Myometrial cell (primary cell): ENCODE measurements around the gene BRINP1. TPM values are rescaled to one million over a fixed set of nuclear protein-coding genes. Genes with fewer than 3 reads are reported as not detected.

Experiments used
- total RNA-seq: library from RNA; depleted of rRNA; stranded (reverse); fragments of >200 nt; gene quantifications from 2 replicates; pipeline ENCODE4 v1.2.3, GENCODE V29; 2015

The BRINP1 gene, protein sequence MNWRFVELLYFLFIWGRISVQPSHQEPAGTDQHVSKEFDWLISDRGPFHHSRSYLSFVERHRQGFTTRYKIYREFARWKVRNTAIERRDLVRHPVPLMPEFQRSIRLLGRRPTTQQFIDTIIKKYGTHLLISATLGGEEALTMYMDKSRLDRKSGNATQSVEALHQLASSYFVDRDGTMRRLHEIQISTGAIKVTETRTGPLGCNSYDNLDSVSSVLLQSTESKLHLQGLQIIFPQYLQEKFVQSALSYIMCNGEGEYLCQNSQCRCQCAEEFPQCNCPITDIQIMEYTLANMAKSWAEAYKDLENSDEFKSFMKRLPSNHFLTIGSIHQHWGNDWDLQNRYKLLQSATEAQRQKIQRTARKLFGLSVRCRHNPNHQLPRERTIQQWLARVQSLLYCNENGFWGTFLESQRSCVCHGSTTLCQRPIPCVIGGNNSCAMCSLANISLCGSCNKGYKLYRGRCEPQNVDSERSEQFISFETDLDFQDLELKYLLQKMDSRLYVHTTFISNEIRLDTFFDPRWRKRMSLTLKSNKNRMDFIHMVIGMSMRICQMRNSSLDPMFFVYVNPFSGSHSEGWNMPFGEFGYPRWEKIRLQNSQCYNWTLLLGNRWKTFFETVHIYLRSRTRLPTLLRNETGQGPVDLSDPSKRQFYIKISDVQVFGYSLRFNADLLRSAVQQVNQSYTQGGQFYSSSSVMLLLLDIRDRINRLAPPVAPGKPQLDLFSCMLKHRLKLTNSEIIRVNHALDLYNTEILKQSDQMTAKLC
- 0.58 TPM in 1 of 2 replicates, not detected in the other for total RNA-seq

DNA sequence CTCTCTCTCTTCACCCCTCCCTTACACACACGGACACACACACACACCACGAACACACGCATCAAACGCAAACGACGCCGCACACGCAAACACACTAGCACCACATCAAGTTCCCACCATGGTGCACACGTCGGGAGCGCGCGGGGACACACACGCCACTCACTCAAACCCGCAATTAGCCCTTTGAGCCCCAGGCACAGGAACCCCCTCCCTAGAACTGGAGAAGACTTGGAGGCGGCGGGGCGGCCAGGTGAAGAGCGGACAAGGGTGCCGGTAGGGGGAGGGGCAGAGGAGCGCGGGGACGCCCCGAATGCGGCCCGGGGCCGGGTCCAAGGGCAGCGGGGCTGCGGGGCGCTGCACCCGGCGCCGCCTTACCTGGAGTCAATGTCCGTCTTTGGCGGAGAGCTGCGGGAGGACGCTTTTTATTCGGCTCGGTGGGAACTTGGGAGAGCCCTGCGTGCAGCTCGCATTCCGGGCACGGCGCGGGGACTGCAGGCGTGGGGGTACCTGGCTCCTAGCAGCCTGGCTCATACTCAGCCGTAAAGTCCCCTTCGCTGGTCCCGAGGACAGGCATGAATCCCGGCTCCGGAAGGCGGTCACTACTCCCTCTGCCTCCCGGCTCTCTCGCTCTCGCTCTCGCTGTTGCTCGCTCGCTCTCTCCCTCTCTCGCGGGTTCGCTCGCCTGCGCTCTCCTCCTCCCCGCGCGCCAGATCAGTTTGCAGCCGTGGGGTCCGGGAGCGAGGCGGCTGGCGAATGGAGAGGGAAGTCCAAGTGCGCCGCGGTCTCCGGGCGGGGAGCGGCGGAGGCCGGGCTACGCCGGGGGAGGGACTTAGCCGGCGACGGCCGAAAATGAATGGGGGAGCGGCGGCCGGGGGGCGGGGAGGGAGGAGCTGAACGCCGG lies at the start of gene BRINP1:
Gene BRINP1 (minus strand): TSS at position 755 of the 901 bp plus-strand sequence. CDS start 56,080 bp downstream, outside the sequence.

